ENCODE data around the gene TMEM117.
"Not testable (repeated sequence)": the region's sequence is repeated elsewhere in the genome, so short reads cannot be mapped to it uniquely, and the experiment has no call there.

Gene TMEM117

DNA sequence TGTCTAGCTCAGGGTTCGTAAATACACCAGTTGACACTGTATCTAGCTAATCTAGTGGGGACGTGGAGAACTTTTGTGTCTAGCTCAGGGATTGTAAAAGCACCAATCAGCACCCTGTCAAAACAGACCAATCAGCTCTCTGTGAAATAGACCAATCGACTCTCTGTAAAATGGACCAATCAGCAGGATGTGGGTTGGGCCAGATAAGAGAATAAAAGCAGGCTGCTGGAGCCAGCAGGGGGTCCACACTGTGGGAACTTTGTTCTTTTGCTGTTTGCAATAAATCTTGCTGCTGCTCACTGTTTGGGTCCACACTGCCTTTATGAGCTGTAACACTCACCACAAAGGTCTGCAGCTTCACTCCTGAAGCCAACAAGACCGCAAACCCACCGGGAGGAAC, 28.7 kb downstream of the TMEM117 start:
- not testable (repeated sequence) for H3K9me3 ChIP-seq (ENCODE audit: control insufficient read depth in 1 of 2, low read length in 2 of 2); H3K36me3 ChIP-seq (ENCODE audit: control insufficient read depth in 1 of 2, insufficient read depth in 2 of 2, low read length in 2 of 2); H3K27ac ChIP-seq (ENCODE audit: low read length); H3K4me1 ChIP-seq (ENCODE audit: control insufficient read depth in 1 of 2, insufficient read depth in 2 of 2, low read length in 2 of 2); H3K4me3 ChIP-seq (ENCODE audit: low read depth in 1 of 2, low read length in 2 of 2); H3K27me3 ChIP-seq (ENCODE audit: low read depth, low read length)

DNA sequence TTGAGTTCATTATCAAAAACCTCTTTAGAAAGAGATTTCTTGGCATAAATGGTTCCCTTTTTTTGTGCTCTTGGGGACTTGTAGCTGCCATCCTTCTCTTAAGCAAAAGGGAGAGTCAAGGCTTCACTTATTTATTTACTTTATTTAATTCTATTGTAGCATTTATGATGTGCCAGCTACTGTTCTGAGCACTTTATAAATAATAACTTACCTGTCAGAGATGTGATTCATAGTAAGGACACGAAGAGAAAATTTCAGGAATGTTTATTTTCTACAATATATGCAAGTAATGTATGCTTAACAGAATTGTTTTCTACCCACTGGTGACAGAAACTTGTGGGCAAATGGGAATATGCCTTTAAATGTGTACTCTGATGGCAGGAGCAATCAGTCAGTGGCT, 33.3 kb downstream of the TMEM117 start:
- no peaks in the 10 kb centered on the region for H3K9me3 ChIP-seq (ENCODE audit: control insufficient read depth in 1 of 2, low read length in 2 of 2)
- no peaks in the 10 kb centered on the region for H3K36me3 ChIP-seq (ENCODE audit: control insufficient read depth in 1 of 2, insufficient read depth in 2 of 2, low read length in 2 of 2)
- H3K4me3 ChIP-seq (ENCODE audit: low read depth in 1 of 2, low read length in 2 of 2): no peak overlapping the region
- H3K27ac ChIP-seq (ENCODE audit: low read length): no peak overlapping the region
- H3K27me3 ChIP-seq (ENCODE audit: low read depth, low read length): no peaks in the 10 kb centered on the region
- no peaks in the 10 kb centered on the region for H3K4me1 ChIP-seq (ENCODE audit: control insufficient read depth in 1 of 2, insufficient read depth in 2 of 2, low read length in 2 of 2)

DNA sequence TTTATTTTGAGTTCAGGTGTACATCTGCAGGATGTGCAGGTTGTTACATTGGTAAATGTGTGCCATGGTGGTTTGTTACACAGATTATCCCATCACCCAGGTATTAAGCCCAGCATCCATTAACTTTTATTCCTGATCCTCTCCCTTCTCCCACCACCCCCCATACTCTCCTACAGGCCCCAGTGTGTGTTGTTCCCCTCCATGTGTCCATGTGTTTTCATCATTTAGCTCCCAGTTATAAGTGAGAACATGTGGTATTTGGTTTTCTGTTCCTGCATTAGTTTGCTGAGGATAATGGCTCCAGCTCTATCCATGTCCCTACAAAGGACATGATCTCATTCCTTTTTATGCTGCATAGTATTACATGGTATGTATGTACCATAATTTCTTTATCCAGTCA, 33.9 kb downstream of the TMEM117 start:
- H3K4me3 ChIP-seq (ENCODE audit: low read depth in 1 of 2, low read length in 2 of 2); H3K4me1 ChIP-seq (ENCODE audit: control insufficient read depth in 1 of 2, insufficient read depth in 2 of 2, low read length in 2 of 2); H3K27ac ChIP-seq (ENCODE audit: low read length); H3K36me3 ChIP-seq (ENCODE audit: control insufficient read depth in 1 of 2, insufficient read depth in 2 of 2, low read length in 2 of 2); H3K9me3 ChIP-seq (ENCODE audit: control insufficient read depth in 1 of 2, low read length in 2 of 2); H3K27me3 ChIP-seq (ENCODE audit: low read depth, low read length): not testable (repeated sequence)

DNA sequence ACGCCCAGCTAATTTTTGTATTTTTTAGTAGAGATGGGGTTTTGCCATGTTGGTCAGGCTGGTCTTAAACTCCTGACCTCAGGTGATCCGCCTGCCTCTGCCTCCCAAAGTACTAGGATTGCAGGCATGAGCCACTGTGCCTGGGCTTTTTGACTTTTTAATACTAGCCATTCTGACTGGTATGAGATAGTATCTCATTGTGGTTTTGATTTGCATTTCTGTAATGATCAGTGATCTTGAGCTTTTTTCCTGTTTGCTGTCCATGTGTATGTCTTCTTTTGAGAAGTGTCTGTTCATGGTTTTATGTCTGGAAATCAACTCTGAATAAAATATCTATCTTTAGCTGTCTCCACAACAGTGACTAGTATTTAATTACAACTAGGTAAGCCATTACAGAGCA, 35.4 kb downstream of the TMEM117 start:
- not testable (repeated sequence) for H3K27ac ChIP-seq (ENCODE audit: low read length); H3K36me3 ChIP-seq (ENCODE audit: control insufficient read depth in 1 of 2, insufficient read depth in 2 of 2, low read length in 2 of 2); H3K4me1 ChIP-seq (ENCODE audit: control insufficient read depth in 1 of 2, insufficient read depth in 2 of 2, low read length in 2 of 2); H3K4me3 ChIP-seq (ENCODE audit: low read depth in 1 of 2, low read length in 2 of 2); H3K9me3 ChIP-seq (ENCODE audit: control insufficient read depth in 1 of 2, low read length in 2 of 2); H3K27me3 ChIP-seq (ENCODE audit: low read depth, low read length)

DNA sequence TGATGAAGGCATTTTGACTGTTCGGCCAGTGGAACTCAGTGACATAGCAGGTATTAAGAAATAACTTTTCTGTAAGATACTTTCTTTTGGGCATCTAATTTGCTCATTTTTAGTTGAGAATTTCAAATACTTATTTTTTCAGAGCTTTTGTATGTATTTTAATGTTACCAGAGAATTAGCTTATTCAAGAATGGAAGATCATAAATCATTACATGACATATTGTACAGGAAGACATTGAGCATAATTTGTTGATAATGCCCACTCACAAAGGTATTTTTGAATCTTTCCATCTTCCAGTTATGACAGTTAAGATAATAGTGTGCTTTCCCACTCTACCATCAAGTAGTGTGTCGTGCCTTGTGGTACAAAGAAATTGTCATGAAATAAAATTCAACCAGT, 36.5 kb downstream of the TMEM117 start:
- Histone ChIP-seq H3K27me3 (ENCODE audit: low read depth, low read length) (no peaks in the 10 kb centered on the region), H3K9me3 (ENCODE audit: control insufficient read depth in 1 of 2, low read length in 2 of 2) (no peaks in the 10 kb centered on the region), H3K4me3 (ENCODE audit: low read depth in 1 of 2, low read length in 2 of 2) (no peak overlapping the region), H3K36me3 (ENCODE audit: control insufficient read depth in 1 of 2, insufficient read depth in 2 of 2, low read length in 2 of 2) (no peaks in the 10 kb centered on the region), H3K4me1 (ENCODE audit: control insufficient read depth in 1 of 2, insufficient read depth in 2 of 2, low read length in 2 of 2) (no peaks in the 10 kb centered on the region), H3K27ac (ENCODE audit: low read length) (no peak overlapping the region)

DNA sequence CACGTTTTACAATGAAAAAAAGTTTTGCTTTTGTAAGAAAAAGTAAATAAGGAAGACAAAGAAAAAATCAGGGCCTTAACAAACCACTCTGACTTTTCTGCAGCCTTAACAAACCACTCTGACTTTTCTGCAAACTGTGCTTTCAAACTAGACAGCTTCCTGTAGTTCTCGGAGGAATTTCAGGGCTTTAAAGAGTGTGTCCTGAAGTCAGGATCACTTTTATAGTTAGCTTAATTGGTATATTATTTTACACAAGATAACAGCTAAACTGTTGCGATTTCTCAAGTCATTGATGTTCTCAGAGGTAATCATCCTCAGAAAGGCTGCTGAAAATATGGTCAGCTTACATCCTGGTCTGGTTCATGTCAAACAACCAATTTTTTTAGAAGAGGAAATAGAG, 42.2 kb downstream of the TMEM117 start:
- no peaks in the 10 kb centered on the region for H3K36me3 ChIP-seq (ENCODE audit: control insufficient read depth in 1 of 2, insufficient read depth in 2 of 2, low read length in 2 of 2)
- H3K27me3 ChIP-seq (ENCODE audit: low read depth, low read length): no peaks in the 10 kb centered on the region
- H3K4me3 ChIP-seq (ENCODE audit: low read depth in 1 of 2, low read length in 2 of 2): no peak overlapping the region
- H3K4me1 ChIP-seq (ENCODE audit: control insufficient read depth in 1 of 2, insufficient read depth in 2 of 2, low read length in 2 of 2): peaks cover 0 to 13% of the 10 kb centered on the region in 2 donors
- H3K27ac ChIP-seq (ENCODE audit: low read length): no peak overlapping the region
- H3K9me3 ChIP-seq (ENCODE audit: control insufficient read depth in 1 of 2, low read length in 2 of 2): no peaks in the 10 kb centered on the region

DNA sequence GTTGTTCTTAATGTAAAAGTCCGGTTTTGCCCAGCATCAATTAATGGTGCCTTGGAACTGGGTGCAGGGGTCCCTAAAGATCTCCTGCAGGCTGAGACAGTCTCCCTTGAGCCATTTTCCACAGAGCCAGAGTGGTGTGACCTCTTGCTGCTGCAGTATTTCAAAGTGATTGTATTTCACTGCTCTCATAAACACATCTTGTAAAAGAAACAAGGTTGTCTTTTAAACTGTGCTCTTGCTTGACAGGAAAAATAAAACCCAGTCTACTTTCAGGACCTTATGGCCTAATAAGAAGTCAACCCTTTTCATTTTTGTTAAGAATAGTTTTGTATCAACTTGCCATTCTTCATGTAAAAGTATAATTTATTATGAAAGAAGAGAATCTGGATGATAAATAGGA, 44.7 kb downstream of the TMEM117 start:
- Histone ChIP-seq H3K36me3 (ENCODE audit: control insufficient read depth in 1 of 2, insufficient read depth in 2 of 2, low read length in 2 of 2) (no peaks in the 10 kb centered on the region), H3K27ac (ENCODE audit: low read length) (no peak overlapping the region), H3K9me3 (ENCODE audit: control insufficient read depth in 1 of 2, low read length in 2 of 2) (no peaks in the 10 kb centered on the region), H3K4me3 (ENCODE audit: low read depth in 1 of 2, low read length in 2 of 2) (no peak overlapping the region), H3K27me3 (ENCODE audit: low read depth, low read length) (no peaks in the 10 kb centered on the region), H3K4me1 (ENCODE audit: control insufficient read depth in 1 of 2, insufficient read depth in 2 of 2, low read length in 2 of 2) (peaks cover 0 to 13% of the 10 kb centered on the region in 2 donors)

DNA sequence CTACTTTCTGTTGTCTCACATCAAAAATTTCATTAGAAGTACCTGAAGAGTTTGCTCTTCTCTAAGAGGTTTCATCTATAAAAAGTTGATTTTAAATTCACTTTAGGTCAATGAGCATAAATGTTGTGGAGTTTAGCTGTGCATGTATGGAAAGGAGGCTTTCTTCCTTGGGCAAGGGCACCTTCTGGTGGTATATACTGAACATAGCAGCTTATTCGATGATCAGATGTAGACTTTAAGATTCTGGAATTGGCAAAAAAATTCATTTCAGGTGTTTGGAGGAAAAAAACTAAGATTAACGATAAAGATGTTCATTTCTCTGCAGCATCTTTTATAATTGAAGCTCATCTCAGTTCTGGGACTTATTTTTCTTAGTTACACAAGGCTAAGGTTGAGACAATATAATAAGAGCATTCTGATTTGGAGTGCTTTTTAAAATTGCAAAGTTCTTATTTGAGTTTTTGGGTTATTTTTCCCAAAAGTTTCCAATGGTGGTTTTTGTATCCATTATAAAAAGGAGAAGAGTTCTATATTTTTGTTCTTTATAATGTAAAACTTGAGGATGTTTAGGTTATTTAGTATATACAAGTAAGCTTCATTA, 46.8 kb downstream of the TMEM117 start:
- H3K27ac ChIP-seq (ENCODE audit: low read length): no peak overlapping the region
- H3K4me1 ChIP-seq (ENCODE audit: control insufficient read depth in 1 of 2, insufficient read depth in 2 of 2, low read length in 2 of 2): peaks cover 0 to 13% of the 10 kb centered on the region in 2 donors
- no peaks in the 10 kb centered on the region for H3K36me3 ChIP-seq (ENCODE audit: control insufficient read depth in 1 of 2, insufficient read depth in 2 of 2, low read length in 2 of 2)
- no peaks in the 10 kb centered on the region for H3K9me3 ChIP-seq (ENCODE audit: control insufficient read depth in 1 of 2, low read length in 2 of 2)
- H3K4me3 ChIP-seq (ENCODE audit: low read depth in 1 of 2, low read length in 2 of 2): no peak overlapping the region
- no peaks in the 10 kb centered on the region for H3K27me3 ChIP-seq (ENCODE audit: low read depth, low read length)

DNA sequence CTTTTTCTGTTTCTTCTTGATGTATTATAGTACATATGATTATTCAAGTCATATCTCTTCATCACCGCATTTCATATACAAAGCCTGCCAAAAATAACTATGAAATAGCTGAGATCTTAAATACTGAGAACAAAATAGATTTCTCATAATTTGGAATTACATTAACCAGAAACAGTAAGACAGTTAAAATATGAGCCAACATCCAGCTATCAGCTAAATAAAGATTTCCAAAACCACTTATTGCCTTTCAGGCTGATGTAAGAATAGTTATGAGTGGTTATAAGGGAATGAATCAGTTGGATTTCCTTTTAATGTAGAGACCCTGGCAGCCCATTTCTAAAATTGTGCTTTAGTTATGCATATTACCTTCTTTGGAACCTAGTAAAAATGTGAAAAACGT, 47.4 kb downstream of the TMEM117 start:
- Histone ChIP-seq H3K27ac (ENCODE audit: low read length) (no peak overlapping the region), H3K9me3 (ENCODE audit: control insufficient read depth in 1 of 2, low read length in 2 of 2) (no peaks in the 10 kb centered on the region), H3K4me3 (ENCODE audit: low read depth in 1 of 2, low read length in 2 of 2) (no peak overlapping the region), H3K36me3 (ENCODE audit: control insufficient read depth in 1 of 2, insufficient read depth in 2 of 2, low read length in 2 of 2) (no peaks in the 10 kb centered on the region), H3K27me3 (ENCODE audit: low read depth, low read length) (no peaks in the 10 kb centered on the region), H3K4me1 (ENCODE audit: control insufficient read depth in 1 of 2, insufficient read depth in 2 of 2, low read length in 2 of 2) (peaks cover 0 to 13% of the 10 kb centered on the region in 2 donors)

DNA sequence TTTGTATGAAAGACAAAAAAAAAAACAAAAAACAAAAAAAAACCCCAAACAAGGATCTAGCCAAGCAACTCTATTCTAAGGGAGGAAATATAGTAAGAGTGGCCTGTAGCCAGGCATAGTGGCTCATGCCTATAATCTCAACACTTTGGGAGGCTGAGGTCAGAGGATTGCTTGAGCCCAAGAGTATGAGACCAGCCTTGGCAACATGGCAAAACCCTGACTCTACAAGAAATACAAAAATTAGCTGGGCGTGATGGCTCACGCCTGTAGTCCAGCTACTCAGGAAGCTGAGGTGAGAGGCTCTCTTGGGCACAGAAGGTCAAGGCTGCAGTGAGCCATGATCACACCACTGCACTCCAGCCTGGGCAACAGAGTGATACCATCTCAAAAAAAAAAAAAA, 47.9 kb downstream of the TMEM117 start:
- Histone ChIP-seq H3K4me1 (ENCODE audit: control insufficient read depth in 1 of 2, insufficient read depth in 2 of 2, low read length in 2 of 2) (peaks cover 0 to 13% of the 10 kb centered on the region in 2 donors), H3K9me3 (ENCODE audit: control insufficient read depth in 1 of 2, low read length in 2 of 2) (no peaks in the 10 kb centered on the region), H3K27ac (ENCODE audit: low read length) (no peak overlapping the region), H3K36me3 (ENCODE audit: control insufficient read depth in 1 of 2, insufficient read depth in 2 of 2, low read length in 2 of 2) (no peaks in the 10 kb centered on the region), H3K4me3 (ENCODE audit: low read depth in 1 of 2, low read length in 2 of 2) (no peak overlapping the region), H3K27me3 (ENCODE audit: low read depth, low read length) (no peaks in the 10 kb centered on the region)

DNA sequence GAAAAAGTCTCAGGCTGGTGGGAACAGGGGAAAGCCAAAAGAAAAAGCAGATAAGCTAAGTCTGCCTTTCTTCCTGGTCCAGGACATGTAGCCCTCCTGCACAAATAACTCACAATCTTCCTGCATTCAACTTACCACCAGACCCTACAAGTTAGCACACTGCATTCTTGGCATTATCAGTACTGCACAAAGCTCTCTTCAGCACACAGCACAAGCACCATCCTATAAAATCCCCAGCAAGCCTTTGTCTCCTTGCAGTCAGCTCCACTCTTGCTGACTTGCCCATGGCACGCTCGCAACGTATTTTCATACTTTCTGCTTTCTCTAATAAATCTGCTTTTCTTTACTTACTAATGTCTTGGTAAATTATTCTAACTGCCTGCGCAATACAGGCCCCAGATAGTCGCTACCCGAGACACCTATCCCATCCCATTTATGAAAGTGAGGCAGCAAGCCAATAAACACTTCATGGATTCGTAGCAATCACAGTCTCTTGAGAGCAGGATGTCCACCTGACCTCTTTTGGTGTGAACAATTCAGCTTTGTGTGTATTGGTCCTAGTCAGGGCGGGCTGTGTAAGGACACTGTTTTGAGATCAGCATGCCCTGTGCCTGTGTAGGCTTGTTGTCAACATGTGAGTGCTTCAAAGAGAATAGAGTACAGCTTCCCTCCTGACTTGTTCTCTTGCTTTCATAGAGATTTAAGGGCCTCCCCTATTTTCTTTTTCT, 49.0 kb downstream of the TMEM117 start:
- Histone ChIP-seq H3K9me3 (ENCODE audit: control insufficient read depth in 1 of 2, low read length in 2 of 2) (no peaks in the 10 kb centered on the region), H3K36me3 (ENCODE audit: control insufficient read depth in 1 of 2, insufficient read depth in 2 of 2, low read length in 2 of 2) (no peaks in the 10 kb centered on the region), H3K4me3 (ENCODE audit: low read depth in 1 of 2, low read length in 2 of 2) (peak overlapping the region in 1 of 2 donors; percentile 12), H3K27me3 (ENCODE audit: low read depth, low read length) (no peaks in the 10 kb centered on the region), H3K27ac (ENCODE audit: low read length) (no peak overlapping the region), H3K4me1 (ENCODE audit: control insufficient read depth in 1 of 2, insufficient read depth in 2 of 2, low read length in 2 of 2) (peaks cover 0 to 5% of the 10 kb centered on the region in 2 donors)

DNA sequence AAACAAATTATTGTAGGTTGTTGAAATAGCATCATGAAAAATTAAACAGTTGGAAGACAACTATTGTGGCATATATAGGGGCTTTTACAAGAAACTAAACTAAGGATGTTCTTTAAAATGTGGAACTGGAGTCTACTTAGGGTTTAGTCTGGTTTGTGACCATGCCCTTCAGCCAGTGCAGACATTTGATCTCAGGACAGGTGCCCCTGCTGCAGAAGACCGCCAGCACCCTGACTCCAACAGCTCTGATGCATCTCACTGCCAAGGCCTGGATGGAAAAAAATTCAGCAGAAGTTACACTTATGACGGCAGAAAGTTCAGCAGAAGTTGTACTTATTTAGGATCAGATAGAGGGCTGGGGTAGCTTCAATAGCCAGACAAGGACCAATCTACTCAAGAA, 51.5 kb downstream of the TMEM117 start:
- H3K27me3 ChIP-seq (ENCODE audit: low read depth, low read length): no peaks in the 10 kb centered on the region
- H3K27ac ChIP-seq (ENCODE audit: low read length): no peak overlapping the region
- no peaks in the 10 kb centered on the region for H3K9me3 ChIP-seq (ENCODE audit: control insufficient read depth in 1 of 2, low read length in 2 of 2)
- H3K36me3 ChIP-seq (ENCODE audit: control insufficient read depth in 1 of 2, insufficient read depth in 2 of 2, low read length in 2 of 2): no peaks in the 10 kb centered on the region
- H3K4me1 ChIP-seq (ENCODE audit: control insufficient read depth in 1 of 2, insufficient read depth in 2 of 2, low read length in 2 of 2): no peaks in the 10 kb centered on the region
- H3K4me3 ChIP-seq (ENCODE audit: low read depth in 1 of 2, low read length in 2 of 2): no peak overlapping the region
